Panc1 (cell line): ENCODE measurements around the gene DENND1B. TPM values are rescaled to one million over a fixed set of nuclear protein-coding genes. Genes with fewer than 3 reads are reported as not detected.

Source experiments
- ATAC-seq: fragments of 200-7000 bp; cut with Tn5 transposase; 2 replicates; pipeline ENCODE4 v1.9.1; 2020; ENCODE audit warnings: mild to moderate bottlenecking, moderate library complexity
- BruUV-seq: library from RNA; stranded (reverse); fragments of 400-500 nt; replicated peaks from 2 replicates; lab custom pipeline; 2021; lab: Mats Ljungman, UMichigan
- CTCF ChIA-PET: fragments of 300-600 bp; sonication (Branson Sonifier 250); formaldehyde crosslinking; loops from one replicate; lab custom pipeline; 2022; ENCODE audit warnings: antibody characterized with exemption; lab: Charles Lee
- POLR2A ChIA-PET: fragments of 300-600 bp; sonication (Branson Sonifier 250); formaldehyde crosslinking; loops from one replicate; lab custom pipeline; 2022; ENCODE audit warnings: antibody characterized with exemption; lab: Charles Lee
- DNase-seq: peaks from one replicate; pipeline ENCODE4 v3.0.0-alpha.2; 2010; ENCODE audit warnings: low read depth, low spot score
- H3K27ac ChIP-seq: 2 replicates; pipeline ENCODE4 v1.5.1; 2011; ENCODE audit warnings: mild to moderate bottlenecking, low read length, inconsistent platforms
- H3K27me3 ChIP-seq: fragments of 200-500 bp; sonication (Bioruptor generic); 2 replicates; pipeline ENCODE4 v1.6.0; 2014; ENCODE audit warnings: low read length, inconsistent platforms; ENCODE audit not compliant: control insufficient read depth, insufficient read depth
- H3K36me3 ChIP-seq: fragments of 200-500 bp; sonication (Bioruptor generic); 2 replicates; pipeline ENCODE4 v1.5.1; 2014; ENCODE audit warnings: inconsistent platforms, mild to moderate bottlenecking, low read length, moderate library complexity; ENCODE audit not compliant: control insufficient read depth, insufficient read depth
- H3K4me1 ChIP-seq: 2 replicates; pipeline ENCODE4 v1.5.1; 2011; ENCODE audit warnings: inconsistent platforms, mild to moderate bottlenecking, low read length, moderate library complexity; ENCODE audit not compliant: control insufficient read depth, insufficient read depth
- H3K4me3 ChIP-seq, 2 experiments: 2 replicates each; pipeline ENCODE4 v1.5.1; 2011 to 2012; ENCODE audit warnings: low read depth in 2 of 2, low read length in 2 of 2, mild to moderate bottlenecking in 2 of 2, inconsistent platforms in 1 of 2, moderate library complexity in 1 of 2
- H3K9me3 ChIP-seq: fragments of 200-500 bp; sonication (Bioruptor generic); 2 replicates; pipeline ENCODE4 v1.5.1; 2014; ENCODE audit warnings: low read depth, mild to moderate bottlenecking, inconsistent platforms, low read length, moderate library complexity; ENCODE audit not compliant: control insufficient read depth, insufficient read depth
- CTCF ChIP-seq: fragments of 450-650 bp; IDR thresholded peaks from 2 replicates; pipeline ENCODE4 v1.5.1; 2017; ENCODE audit warnings: mild to moderate bottlenecking
- POLR2AphosphoS5 ChIP-seq: IDR thresholded peaks from 2 replicates; pipeline ENCODE4 v1.6.1; 2012; ENCODE audit warnings: mild to moderate bottlenecking, low read depth, low read length, moderate library complexity
- REST ChIP-seq, 2 experiments: IDR thresholded peaks; 2 replicates each; pipeline ENCODE4 v1.6.1; 2011 to 2012; ENCODE audit warnings: low read depth in 2 of 2, control low read depth in 1 of 2, low read length in 1 of 2, mild to moderate bottlenecking in 1 of 2, moderate library complexity in 1 of 2; ENCODE audit not compliant: insufficient read depth in 1 of 2
- SIN3A ChIP-seq: IDR thresholded peaks from 2 replicates; pipeline ENCODE4 v1.6.1; 2012; ENCODE audit warnings: low read depth, mild to moderate bottlenecking, low read length, moderate library complexity, borderline replicate concordance; ENCODE audit not compliant: insufficient read depth
- TCF7L2 ChIP-seq: IDR thresholded peaks from 2 replicates; pipeline ENCODE4 v1.6.1; 2011; ENCODE audit warnings: mild to moderate bottlenecking, low read depth, low read length, inconsistent platforms
- in situ Hi-C: cut with HindIII; loops from 2 replicates; pipeline ENCODE4 v1.10.0; 2016; ENCODE audit warnings: low sequenced_read_pairs, low pct_unique_long_range_greater_than_20kb
- intact Hi-C: fragments of 100-400 bp; cut with micrococcal nuclease; formaldehyde crosslinking; loops from one replicate; pipeline ENCODE4 v1.10.0; 2022; ENCODE audit not compliant: unreplicated experiment
- total RNA-seq: library from RNA; stranded (reverse); gene quantifications from one replicate; pipeline ENCODE4 v1.2.1, GENCODE V29; 2021; ENCODE audit not compliant: unreplicated experiment

Gene DENND1B
- total RNA-seq, 1 experiment from 2014 or later, result 7.7 TPM

GRCh38 chr1:197691816-197692215 is 83.5 kb downstream of the DENND1B start:
- no peak overlapping the region for H3K27ac ChIP-seq
- no peak overlapping the region for H3K4me3 ChIP-seq
- no peaks in the 10 kb centered on the region for H3K36me3 ChIP-seq
- in situ Hi-C loops, result no loop called here
- POLR2A ChIA-PET, result no interaction called here
- no peak for ATAC-seq
- H3K4me1 ChIP-seq, result no peaks in the 10 kb centered on the region; the same call in 1 of the 2 replicates
- peaks cover 7% of the 10 kb centered on the region; the same call in 1 of the 2 replicates for H3K9me3 ChIP-seq
- BruUV-seq, result no TSS peak
- no peak for TF ChIP-seq CTCF
- TF ChIP-seq REST (IDR thresholded peaks at IDR 0.05; ENCODE audit: insufficient read depth in 1 of 2, low read depth in 2 of 2, low read length in 1 of 2), result no peak
- TF ChIP-seq SIN3A, result no peak
- TF ChIP-seq TCF7L2, result no peak
- TF ChIP-seq POLR2AphosphoS5, result no peak
- intact Hi-C loops, result loop anchor here (5.0 kb wide), 1 partner anchor 225 kb away; the partner anchor contains the start of gene LHX9
- DNase-seq, result no peak
- CTCF ChIA-PET, result no interaction called here
- H3K27me3 ChIP-seq, result no peaks in the 10 kb centered on the region

DNA sequence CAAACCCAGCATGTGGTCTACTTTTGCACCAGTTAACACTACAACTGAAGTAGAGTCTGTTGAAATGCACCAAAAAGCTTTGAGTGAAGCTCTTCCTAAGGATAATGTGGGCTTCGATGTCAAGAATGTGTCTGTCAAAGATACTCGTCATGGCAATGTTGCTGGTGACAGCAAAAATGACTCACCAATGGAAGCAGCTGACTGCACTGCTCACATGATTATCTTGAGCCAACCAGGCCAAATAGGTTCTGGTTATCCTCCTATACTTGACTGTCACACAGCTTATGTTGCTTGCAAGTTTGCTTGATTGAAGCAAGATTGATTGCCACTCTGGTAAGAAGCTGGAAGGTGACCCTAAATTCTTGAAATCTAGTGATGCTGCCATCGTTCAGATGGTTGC is 85.2 kb downstream of the DENND1B start:
- in situ Hi-C loops, result no loop called here
- DNase-seq (no peak), ATAC-seq (no peak)
- H3K4me1 ChIP-seq, result no peaks in the 10 kb centered on the region; the same call in 1 of the 2 replicates
- H3K4me3 ChIP-seq, result no peak overlapping the region
- no peaks in the 10 kb centered on the region for H3K27me3 ChIP-seq
- intact Hi-C loops, result loop anchor here (5.0 kb wide), 1 partner anchor 227 kb away; the partner anchor contains the start of gene LHX9
- H3K36me3 ChIP-seq, result no peaks in the 10 kb centered on the region
- peaks cover 7% of the 10 kb centered on the region; the same call in 1 of the 2 replicates for H3K9me3 ChIP-seq
- POLR2A ChIA-PET, result no interaction called here
- H3K27ac ChIP-seq, result no peak overlapping the region
- BruUV-seq, result no TSS peak
- TF ChIP-seq CTCF (no peak), POLR2AphosphoS5 (no peak), REST (IDR thresholded peaks at IDR 0.05; ENCODE audit: insufficient read depth in 1 of 2, low read depth in 2 of 2, low read length in 1 of 2) (no peak), TCF7L2 (no peak), SIN3A (no peak)
- CTCF ChIA-PET, result no interaction called here
